HG03159 (cell line): ENCODE measurements around the gene NPAT.
"Not testable (repeated sequence)": the region's sequence is repeated elsewhere in the genome, so short reads cannot be mapped to it uniquely, and the experiment has no call there.

Experiments
- ATAC-seq: cut with Tn5 transposase; IDR thresholded peaks from one replicate; pipeline ENCODE4 v1.9.1; 2021; ENCODE audit warnings: mild to moderate bottlenecking, moderate library complexity; ENCODE audit not compliant: unreplicated experiment

Gene NPAT

DNA sequence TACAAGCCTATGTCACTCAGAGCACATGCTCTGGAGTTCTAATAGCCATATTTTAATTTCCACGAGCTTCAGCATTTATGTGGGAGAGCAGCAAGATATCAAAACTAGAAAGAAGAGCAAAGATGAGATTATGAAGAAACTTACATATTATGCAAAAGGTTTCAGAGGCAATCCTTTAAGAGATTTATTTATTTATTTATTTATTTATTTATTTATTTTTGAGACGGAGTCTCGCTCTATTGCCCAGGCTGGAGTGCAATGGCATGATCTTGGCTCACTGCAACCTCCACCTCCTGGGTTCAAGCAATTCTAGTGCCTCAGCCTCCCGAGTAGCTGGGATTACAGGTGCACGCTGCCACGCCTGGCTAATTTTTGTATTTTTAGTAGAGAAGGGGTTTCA lies 59.6 kb downstream of the NPAT start:
- ATAC-seq, result not testable (repeated sequence)

DNA sequence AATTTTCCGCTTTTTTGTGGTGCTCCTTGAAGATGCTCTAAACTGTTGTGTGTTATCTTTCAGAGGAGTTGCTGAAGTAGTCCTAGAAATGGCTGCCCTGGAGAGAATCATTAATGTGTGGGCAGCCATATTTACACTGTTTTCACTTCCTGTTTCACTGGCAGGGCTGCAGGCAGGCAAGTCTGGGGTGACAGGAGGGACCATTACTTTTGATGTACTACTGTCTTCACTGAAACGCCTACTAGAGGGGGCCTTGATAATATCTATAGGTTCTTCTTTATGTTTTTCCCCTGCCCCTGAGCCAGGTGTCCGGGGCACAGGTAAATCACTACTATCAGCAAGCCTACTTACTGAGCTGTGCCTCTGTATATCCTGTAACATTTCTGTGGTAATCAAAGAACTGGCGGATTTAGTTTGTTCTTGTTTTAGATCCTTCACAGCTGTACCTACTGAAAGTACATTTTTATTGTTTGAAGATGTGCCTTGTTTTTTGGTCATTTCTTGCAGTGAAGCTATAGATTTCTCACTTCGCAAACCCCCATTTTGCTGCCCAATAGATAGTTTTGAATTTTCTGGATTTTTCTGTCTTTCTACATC lies 61.4 kb downstream of the NPAT start:
- peak; percentile 99 for ATAC-seq

DNA sequence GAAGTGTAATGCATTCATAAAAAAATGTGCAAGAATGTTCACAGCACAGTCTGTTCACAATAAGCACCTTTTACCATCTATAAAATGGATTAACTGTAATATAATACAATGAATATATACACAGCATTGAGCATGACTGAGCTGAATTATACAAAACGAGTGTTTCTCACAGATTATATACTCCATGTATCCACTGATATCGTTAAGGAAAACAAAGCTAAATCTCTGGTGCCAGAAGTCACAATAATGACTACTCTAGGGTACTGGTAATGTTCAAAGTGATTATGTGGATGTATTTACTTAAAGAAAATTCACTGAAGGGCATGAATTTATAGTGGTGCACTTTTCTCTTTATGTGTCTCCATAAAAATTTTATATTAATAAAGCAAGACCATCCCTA lies 67.8 kb downstream of the NPAT start:
- ATAC-seq, result no peak

DNA sequence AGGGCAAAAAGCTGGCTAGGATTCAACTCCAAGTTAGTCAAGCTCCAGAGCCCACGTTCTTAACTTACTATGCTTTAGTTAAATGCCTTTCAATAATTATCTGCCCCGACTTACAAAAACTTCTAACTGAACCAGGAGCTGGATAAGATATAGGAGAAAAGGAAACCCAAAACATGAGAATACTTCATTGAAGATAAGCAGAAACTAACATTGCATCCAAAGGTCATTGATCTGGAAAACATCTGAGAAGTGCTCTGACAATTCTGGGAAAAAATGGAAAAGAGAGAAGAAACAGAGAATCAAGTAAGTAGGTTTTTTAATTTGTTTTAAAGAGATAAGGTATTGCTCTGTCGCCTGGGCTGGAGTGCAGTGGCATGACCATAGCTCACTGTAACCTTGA lies 73.9 kb downstream of the NPAT start:
- ATAC-seq, result no peak

DNA sequence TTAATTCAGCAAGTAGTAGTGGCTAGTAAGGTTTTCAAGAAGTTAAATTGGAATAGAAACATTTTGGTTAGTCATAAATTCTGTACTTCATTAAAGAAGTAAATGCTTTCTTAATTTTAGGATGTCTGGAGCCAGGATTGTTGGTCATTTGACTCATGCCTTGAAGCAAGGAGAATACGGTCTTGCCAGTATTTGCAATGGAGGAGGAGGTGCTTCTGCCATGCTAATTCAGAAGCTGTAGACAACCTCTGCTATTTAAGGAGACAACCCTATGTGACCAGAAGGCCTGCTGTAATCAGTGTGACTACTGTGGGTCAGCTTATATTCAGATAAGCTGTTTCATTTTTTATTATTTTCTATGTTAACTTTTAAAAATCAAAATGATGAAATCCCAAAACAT lies 75.3 kb downstream of the NPAT start:
- ATAC-seq, result no peak

DNA sequence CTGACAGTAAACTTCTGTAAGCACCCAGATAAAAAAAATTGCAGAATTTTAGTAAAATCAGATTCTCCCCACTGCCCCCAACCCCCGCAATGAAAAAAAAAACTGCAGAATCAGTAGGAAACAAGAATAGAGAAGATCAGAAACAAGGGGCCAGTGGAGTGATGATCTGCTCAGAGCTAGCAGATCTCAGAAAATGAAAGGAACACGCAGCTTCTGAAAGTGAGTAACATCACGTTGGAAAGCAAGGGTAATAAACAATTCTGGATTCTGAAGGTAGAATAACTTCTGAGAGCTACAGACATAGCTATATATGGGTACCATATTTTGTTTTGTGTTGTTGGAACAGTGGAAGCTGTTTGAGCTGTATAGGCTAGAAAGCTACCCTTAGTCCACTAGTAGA lies 77.8 kb downstream of the NPAT start:
- no peak for ATAC-seq

DNA sequence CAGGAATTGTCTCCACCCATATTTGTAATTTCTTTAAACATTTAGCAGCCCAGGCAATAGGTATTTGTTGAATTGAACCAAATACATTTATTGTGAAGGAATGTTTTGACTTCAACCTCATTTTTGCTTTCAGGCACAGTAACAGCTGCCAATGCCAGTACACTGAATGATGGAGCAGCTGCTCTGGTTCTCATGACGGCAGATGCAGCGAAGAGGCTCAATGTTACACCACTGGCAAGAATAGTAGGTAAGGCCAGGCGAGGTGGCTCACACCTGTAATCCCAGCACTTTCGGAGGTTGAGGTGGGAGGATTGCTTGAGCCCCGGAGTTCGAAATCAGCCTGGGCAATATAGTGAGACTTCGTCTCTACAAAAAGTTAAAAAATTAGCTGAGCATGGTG lies 80.1 kb downstream of the NPAT start:
- no peak for ATAC-seq

DNA sequence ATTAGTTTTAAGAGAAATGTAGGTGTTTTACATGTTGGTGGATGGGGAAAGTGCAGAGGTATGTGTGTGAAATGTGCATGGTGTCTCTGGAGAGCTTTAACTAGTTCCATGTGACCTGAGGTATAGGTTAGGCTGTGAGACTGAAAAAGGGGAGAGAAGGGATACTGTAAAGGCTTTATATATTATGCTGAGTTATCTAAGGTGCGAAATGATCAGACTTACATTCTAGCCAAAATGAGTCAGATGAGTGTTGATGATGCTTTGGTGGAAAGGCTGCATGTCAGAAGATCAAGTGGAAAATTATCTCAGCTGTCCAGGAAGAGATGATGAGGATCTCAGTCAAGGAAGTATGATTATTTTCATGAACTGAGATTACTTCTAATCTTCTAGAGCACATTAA lies 85.2 kb downstream of the NPAT start:
- no peak for ATAC-seq

DNA sequence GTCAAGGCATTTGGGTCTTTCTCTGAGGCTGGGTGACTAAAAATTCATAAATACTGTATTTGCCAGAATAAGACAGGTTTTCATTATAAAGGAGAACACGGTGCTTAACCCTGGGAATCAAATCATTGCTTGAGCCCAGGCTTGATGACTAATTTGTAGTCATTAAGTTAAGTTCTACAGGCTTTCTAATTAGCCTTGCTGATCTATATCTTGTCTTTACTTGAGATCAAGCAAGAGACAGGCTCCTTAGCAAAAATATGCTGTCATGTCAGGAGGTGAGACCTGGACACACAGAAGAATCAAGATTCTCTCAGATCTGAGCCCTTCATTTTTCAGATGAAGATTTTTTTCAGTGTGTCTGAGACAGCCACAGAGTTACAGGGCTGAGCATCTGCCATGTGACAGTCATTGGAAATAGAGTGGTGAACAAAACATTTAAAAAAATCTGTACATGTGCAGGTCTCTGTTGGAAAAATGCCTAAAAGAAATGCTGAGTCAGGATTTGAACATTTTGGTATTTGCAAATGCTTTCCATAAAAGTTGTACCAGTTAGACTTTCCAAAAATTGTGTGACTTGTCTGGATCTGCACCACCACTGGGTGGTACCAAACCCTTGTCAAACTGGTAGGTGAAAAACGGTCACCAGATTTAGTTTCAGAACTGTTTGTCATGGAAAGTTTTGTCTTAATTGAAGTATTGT lies 86.4 kb downstream of the NPAT start:
- ATAC-seq, result no peak

DNA sequence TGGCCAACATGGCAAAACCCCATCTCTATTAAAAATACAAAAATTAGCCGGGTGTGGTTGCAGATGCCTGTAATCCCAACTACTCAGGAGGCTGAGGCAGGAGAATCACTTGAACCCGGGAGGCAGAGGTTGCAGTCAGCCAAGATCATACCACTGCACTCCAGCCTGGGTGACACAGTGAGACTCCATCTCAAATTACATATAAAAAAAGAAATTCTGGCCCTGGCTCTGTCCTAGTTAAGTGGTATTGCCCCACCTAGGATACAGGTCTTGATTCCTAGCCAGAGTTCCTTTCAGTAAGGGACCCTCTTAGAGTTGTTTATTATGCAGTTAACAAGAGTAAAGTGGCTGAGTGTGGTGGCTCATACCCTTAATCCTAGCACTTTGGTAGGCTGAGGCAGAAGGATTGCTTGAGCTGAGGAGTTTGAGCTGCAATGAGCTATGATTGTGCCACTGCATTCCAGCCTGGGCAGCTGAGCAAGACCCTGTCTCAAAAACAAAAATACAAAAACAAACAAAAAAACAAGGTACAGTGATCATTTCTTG lies 89.4 kb downstream of the NPAT start:
- not testable (repeated sequence) for ATAC-seq

DNA sequence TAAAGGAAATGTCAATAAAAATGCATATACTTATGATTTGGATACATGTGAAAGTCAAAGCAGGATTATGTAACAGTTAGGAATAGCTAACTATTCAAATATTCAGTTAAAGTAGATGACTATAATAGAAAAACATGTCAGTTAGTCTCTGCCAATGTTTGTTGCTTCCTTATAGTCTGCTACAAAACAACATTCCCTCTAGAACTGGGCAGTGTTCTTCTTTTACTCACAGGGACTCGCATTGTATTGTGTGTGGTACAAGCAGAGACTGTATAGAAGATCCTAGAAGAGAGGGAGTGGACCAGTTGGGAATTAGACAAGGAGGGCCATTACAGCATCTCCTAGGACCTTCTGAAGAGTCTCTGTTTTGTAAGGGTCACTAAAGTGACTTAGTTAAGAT lies 90.4 kb downstream of the NPAT start:
- ATAC-seq, result no peak

DNA sequence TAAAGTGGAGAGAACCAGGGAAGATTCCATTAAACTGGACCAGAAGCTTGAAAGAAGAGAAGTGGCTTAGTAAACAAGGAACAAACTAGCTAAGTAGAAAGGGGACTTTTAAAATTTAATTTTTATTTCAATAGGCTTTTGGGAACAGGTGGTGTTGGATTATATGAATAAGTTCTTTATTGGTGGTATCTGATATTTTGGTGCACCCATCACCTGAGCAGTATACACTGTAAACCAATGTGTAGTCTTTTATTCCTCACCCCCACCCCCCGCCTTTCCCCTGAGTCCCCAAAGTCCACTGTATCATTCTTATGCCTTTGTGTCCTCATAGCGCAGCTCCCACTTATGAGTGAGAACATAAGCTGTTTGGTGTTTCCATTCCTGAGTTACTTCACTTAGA lies 93.7 kb downstream of the NPAT start:
- ATAC-seq, result no peak

DNA sequence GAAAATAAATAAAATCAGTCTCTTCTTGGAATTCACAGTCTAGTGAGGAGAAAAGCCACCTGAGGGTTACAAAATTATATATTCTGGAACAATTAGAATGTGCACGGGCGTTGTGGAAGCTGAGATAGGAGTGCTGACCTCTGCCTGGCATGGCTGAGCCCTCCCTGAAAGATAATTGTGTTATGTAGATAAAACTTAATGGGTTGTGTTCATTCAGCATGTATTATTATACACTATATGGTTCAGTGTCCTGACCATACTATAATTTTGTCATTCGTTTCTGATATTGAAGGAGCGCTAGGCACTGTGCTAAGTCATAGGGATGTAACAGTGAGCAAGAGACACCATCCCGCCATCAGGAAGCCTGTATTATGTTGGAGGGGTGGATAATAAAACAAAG lies 97.3 kb downstream of the NPAT start:
- no peak for ATAC-seq

DNA sequence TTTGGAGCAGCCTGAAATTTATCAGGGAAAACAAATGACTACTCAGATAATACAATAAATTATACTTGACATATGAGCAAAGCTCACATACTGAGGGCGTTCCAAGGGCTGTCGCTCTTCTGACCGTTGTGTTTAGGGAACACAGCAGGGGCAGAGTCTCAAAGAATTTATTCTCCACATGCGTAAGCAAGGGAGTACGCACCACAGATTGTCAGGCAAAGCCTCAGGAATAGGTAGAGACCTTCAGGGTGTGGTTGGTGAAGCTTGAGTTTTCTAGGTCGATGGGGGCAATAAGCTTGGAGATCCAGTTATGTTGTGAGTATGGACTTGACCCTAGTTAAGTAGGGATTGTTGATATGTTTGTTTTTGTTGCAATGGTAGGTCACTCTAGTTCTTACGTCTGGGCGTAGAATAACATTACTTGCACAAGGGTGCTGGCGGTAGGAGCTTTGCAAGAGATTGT lies 100.2 kb downstream of the NPAT start:
- no peak for ATAC-seq

DNA sequence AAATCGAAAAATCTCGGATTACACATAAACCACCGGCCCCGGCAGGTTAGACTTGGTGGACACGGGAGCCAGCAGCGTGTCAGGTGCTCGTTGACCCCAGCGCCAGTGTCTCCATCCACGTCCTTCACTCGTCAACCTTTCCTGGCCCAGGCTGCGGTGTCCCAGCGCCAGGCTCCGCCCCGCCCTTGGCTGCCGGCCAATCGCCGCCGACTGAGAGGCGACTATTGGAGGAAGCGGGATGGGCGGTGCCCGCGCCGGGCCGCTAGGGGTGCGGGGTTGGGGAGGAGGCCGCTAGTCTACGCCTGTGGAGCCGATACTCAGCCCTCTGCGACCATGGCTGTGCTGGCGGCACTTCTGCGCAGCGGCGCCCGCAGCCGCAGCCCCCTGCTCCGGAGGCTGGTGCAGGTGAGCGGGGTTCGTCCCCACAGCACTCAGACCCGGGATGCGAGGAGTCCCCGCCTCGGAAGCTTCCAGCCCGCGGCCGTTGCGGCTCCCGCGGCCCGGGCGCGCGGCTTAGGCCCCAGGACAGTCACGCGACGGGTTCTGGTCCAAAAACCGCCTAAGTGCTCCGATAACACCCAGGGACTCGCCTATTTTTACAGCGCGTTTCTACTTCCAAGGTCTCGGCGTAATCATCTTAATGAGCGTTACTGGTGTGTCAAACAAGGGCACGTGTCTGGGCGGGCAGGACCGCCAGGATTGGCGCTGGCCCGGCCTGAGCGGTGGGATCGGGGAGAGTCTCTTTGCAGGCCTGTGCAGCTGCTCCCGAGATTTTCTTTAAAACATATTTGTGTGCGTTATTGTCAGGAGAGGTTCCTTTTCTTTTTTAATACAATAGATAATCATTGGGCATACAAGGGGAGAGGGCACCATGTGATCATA lies 100.9 kb downstream of the NPAT start, which contains the start of gene ACAT1:
Gene ACAT1 (plus strand): TSS at position 294 of the 882 bp plus-strand sequence. CDS start 40 bp downstream, at position 334.
- peak; percentile 95 for ATAC-seq

DNA sequence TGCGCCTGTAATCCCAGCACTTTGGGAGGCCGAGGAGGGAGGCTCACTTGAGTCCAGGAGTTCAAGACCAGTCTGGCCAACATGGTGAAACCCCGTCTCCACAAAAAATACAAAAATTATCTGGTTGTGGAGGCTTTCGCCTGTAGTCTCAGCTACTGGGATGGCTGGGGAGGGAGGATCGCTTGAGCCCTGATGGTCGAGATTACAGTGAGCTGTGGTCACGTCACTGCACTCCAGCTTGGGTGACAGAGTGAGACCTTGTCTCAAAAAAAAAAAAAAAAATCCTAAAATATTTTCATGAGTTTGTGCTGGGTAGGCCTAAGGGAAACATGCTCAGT lies 101.5 kb downstream of the NPAT start:
- ATAC-seq, result not testable (repeated sequence)

DNA sequence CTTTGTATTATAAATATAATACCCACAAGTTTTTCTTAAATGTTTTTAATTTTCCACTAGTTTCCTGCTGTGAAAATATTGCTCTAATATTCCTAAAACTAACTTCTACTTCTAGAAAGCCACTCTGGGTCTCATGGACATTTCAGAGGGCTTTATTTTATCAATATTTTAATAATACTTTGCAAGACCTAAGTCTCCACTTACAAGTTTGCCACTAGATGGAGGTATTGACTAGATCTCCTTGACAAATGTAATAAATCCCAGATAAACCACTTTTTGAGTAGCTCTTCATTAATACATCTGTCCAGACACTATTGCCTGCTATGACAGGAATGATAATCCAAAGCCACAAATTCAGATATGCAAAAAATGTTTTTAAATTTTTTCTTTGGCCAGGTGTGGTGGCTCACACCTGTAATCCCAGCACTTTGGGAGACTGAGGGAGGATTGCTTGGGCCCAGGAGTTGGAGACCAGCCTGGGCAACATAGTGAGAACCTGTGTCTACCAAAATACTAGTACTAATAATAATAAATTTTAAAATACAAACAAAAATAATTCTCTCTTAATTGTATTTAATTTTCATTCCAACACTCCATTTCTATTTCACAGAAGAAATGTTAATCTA lies 104.6 kb downstream of the NPAT start:
- ATAC-seq, result no peak

DNA sequence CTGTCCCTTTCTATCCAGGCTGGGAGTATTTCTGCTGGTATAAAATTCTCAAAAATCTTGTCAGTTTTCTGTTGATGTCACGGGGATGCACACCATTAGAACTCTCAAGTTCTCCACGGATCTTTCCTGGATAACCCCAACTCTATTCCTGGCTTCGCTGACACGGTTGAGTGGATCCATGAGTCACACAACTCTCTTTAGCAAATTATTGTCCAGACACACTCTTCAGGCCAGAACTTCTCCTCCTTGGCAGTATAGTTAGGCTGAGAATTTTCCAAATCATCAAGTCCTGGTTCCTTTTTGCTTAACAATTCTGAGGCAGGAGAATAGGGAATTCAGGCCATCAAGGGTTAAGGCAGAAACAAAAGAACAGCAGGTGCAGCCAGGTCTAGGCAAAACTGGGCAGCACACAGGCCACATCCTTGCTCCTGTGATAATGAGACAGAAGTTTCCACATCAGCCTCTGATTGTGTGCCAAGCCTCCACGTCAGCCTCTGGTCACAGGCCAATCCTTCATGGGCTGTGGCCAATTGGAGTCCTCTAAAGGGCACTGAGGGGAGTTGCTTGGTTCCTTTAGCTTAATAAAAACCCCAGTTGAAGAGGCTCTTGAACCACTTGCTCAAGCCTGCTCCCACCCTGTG lies 106.8 kb downstream of the NPAT start:
- ATAC-seq, result no peak

DNA sequence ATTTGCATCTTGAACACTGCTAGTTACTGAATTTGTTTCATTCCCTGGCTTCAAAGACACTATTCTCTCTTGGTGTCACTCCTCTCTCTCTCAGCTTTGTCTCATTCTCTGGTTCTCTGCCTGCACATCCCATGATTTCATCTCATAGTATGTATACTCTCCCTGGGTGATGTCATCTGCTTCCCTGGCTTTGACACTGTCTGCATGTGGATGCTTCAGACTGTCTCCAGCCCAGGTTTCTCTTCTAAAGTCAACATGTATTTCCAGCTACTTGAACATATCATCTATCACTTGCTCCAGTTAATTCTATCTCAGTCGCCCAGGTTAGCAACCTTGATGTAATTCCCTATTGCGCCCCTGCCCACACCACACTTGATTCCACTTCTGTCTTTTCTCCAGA lies 110.4 kb downstream of the NPAT start:
- ATAC-seq, result no peak

DNA sequence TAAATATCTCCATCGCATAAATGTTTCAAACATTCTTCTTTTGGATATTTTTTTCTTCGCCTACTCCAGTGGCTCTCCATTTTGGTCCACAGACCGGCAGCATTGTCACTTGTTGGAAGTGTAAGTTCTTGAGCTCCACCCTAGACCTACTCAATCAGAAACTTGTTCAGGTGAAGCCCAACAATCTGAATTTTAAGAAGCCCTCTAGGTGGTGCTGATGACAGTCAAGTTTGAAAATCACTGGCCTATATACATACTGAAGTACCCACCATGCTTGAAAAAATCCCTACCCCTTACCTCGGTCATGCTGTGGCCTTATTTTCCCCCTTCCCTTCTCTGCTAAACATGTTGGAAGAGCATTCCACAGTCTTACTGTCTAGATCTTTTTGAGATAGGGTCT lies 111.3 kb downstream of the NPAT start:
- ATAC-seq, result no peak
